HUES48 (cell line): ENCODE data around the gene AKT2.
A peak's percentile ranks its signal among the peaks of the same experiment; 100 is the strongest.

Source experiments
- H3K27ac ChIP-seq: one replicate; pipeline ENCODE4 v1.7.0; 2013; ENCODE audit warnings: low read depth, low read length, inconsistent platforms
- H3K27me3 ChIP-seq: 2 replicates; pipeline ENCODE4 v1.6.1; 2013; ENCODE audit warnings: mild to moderate bottlenecking, low read length; ENCODE audit not compliant: control insufficient read depth, insufficient read depth
- H3K36me3 ChIP-seq: 2 replicates; pipeline ENCODE4 v1.6.1; 2013; ENCODE audit warnings: low read length; ENCODE audit not compliant: control insufficient read depth, insufficient read depth
- H3K4me1 ChIP-seq: 2 replicates; pipeline ENCODE4 v1.6.1; 2013; ENCODE audit warnings: mild to moderate bottlenecking, low read length; ENCODE audit not compliant: control insufficient read depth, insufficient read depth
- H3K4me3 ChIP-seq: 2 replicates; pipeline ENCODE4 v1.5.1; 2013; ENCODE audit warnings: mild to moderate bottlenecking, low read depth, low read length
- H3K9ac ChIP-seq: 2 replicates; pipeline ENCODE4 v1.6.1; 2013; ENCODE audit warnings: mild to moderate bottlenecking, low read depth, low read length, moderate library complexity
- H3K9me3 ChIP-seq: 2 replicates; pipeline ENCODE4 v1.6.1; 2013; ENCODE audit warnings: low read length; ENCODE audit not compliant: control insufficient read depth, insufficient read depth

The AKT2 gene

DNA sequence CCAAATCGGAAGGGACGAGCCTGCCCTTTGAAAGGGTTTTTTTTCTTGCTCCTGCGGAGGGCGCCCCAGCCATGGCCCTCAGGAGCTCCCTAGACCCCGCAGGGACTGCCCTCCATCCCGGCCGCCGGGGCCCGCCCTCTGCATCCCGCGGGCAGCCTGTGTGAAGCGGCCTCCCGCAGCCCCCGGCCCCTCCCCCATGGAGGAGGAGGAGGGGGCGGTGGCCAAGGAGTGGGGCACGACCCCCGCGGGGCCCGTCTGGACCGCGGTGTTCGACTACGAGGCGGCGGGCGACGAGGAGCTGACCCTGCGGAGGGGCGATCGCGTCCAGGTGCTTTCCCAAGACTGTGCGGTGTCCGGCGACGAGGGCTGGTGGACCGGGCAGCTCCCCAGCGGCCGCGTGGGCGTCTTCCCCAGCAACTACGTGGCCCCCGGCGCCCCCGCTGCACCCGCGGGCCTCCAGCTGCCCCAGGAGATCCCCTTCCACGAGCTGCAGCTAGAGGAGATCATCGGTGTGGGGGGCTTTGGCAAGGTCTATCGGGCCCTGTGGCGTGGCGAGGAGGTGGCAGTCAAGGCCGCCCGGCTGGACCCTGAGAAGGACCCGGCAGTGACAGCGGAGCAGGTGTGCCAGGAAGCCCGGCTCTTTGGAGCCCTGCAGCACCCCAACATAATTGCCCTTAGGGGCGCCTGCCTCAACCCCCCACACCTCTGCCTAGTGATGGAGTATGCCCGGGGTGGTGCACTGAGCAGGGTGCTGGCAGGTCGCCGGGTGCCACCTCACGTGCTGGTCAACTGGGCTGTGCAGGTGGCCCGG is 93.1 kb downstream of the AKT2 start:
- Histone ChIP-seq H3K27ac (no peak overlapping the region), H3K4me3 (peak overlapping the region; percentile 99), H3K9me3 (no peaks in the 10 kb centered on the region), H3K9ac (no peak overlapping the region), H3K36me3 (no peaks in the 10 kb centered on the region), H3K4me1 (peaks cover 12% of the 10 kb centered on the region; the same call in 1 of the 2 replicates), H3K27me3 (no peaks in the 10 kb centered on the region)

DNA sequence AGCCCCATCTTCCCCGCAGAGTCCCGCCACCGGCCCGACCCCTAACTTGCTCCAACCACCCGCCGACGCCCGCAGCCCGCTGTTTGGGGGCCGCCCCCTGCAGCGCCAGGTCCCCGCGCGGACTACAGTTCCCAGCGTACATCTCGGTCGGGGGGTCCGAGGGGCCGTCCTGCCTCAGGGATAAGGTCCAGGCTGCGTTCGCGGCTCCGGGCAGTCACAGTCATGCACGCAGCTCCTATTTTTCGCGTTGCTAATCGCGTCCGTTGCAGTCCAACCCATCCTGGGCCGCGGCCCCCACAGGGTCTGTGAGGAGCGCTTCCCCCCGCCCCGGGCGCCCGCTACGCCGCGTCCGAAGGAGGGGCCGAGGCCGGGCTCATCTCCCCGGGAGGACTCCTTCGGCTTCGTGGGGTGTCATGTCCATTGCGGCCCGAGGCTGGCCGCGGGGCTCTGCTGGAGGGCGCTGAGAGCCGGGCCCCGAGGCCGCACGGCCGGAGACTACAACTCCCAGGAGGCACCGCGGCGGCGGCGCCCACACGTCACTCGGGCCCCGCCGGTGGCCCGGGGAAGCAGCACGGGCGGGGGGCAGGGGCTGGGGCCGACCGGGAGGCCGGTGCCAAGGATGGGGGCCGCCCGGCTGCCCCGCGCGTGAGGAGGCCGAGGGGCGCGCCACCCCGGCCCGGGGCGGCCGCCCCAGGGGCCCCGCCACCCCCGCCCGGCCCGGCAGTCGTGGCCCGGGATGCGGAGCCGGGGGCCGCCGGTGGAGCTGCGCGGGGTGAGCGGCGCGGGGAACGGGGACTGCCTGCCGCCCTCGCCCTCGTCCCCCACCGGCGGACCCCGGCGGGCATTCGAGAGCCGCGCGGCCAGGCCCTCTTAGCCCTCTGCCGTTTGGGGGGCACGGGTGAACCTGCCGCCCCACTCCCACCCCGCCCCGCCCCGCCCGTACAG is 94.0 kb downstream of the AKT2 start, which contains the start of gene MAP3K10:
Gene MAP3K10, plus strand, starts transcription at position 536 of the 945 bp plus-strand sequence. CDS start 606 bp downstream, outside the sequence.
- H3K36me3 ChIP-seq = no peaks in the 10 kb centered on the region
- H3K4me3 ChIP-seq = peak within 1 kb of the TSS; percentile 99
- H3K4me1 ChIP-seq = peaks cover 12% of the 10 kb centered on the region; the same call in 1 of the 2 replicates
- no peaks in the 10 kb centered on the region for H3K9me3 ChIP-seq
- no peaks in the 10 kb centered on the region for H3K27me3 ChIP-seq
- H3K27ac ChIP-seq = peak within 1 kb of the TSS; percentile 35
- peak within 1 kb of the TSS; percentile 70 for H3K9ac ChIP-seq

- H3K27me3 ChIP-seq = no peaks in the 10 kb centered on the region
- H3K4me3 ChIP-seq = no peak overlapping the region
- no peak overlapping the region for H3K27ac ChIP-seq
- H3K9ac ChIP-seq = no peak overlapping the region
- H3K9me3 ChIP-seq = no peaks in the 10 kb centered on the region
- no peaks in the 10 kb centered on the region for H3K4me1 ChIP-seq
- no peaks in the 10 kb centered on the region for H3K36me3 ChIP-seq
Measured at GRCh38 chr19:40184273-40184672, 100.9 kb downstream of the AKT2 start.
